ENCODE data around the gene UBQLN1. TPM values are rescaled to one million over a fixed set of nuclear protein-coding genes. Genes with fewer than 3 reads are reported as not detected.
"Not testable (repeated sequence)": the region's sequence is repeated elsewhere in the genome, so short reads cannot be mapped to it uniquely, and the experiment has no call there.

Gene UBQLN1
- total and polyA plus RNA-seq, 7 donors = 89.3 to 237 (median 151) TPM

- no peaks in the 10 kb centered on the region for H3K9me3 ChIP-seq
- intact Hi-C loops (cut with DNase I) = loop anchor here in 1 of 2 donors (5.0 kb wide), 1 partner anchor 85 kb away; the partner anchor contains the start of gene IDNK
These were observed 861 bp downstream of the UBQLN1 start for GRCh38 chr9:83706676-83707517.

GRCh38 chr9:83705219-83705651, 2.5 kb downstream of the UBQLN1 start:
- WGBS, 3 donors = 86 to 97% (median 93%) methylated on average over 11 to 12 of the region's 12 CpGs
- Histone ChIP-seq H3K27ac (peak overlapping the region; percentile 100), H3K4me3 (peak overlapping the region; percentile 97), H3K4me1 (peaks cover 47% of the 10 kb centered on the region)
- not testable (repeated sequence) for DNase-seq; H3K9me3 ChIP-seq; H3K36me3 ChIP-seq (ENCODE audit: insufficient read depth in 1 of 2, low read depth in 1 of 2); H3K27me3 ChIP-seq (ENCODE audit: insufficient read depth in 3 of 3, low read length in 2 of 3); ATAC-seq
- intact Hi-C loops (cut with DNase I) = loop anchor here in 1 of 2 donors (5.0 kb wide), 1 partner anchor 83 kb away; the partner anchor contains the start of gene IDNK

More at GRCh38 chr9:83706676-83707517, 861 bp downstream of the UBQLN1 start:
- peak; percentile 46 to 75 for DNase-seq
- peak overlapping the region; percentile 100 for H3K27ac ChIP-seq
- no peak for TF ChIP-seq CTCF (IDR thresholded peaks at IDR 0.05)
- H3K4me3 ChIP-seq = peak overlapping the region; percentile 97
- peaks cover 34% of the 10 kb centered on the region for H3K4me1 ChIP-seq
- 0 to 1% (median 1%) methylated on average over 35 to 42 of the region's 42 CpGs for WGBS, 3 donors
- H3K27me3 ChIP-seq (ENCODE audit: insufficient read depth in 3 of 3, low read length in 2 of 3) = no peaks in the 10 kb centered on the region
- no peaks in the 10 kb centered on the region for H3K36me3 ChIP-seq (ENCODE audit: insufficient read depth in 1 of 2, low read depth in 1 of 2)
- peak; percentile 10 to 37 (median 20) for ATAC-seq

DNA sequence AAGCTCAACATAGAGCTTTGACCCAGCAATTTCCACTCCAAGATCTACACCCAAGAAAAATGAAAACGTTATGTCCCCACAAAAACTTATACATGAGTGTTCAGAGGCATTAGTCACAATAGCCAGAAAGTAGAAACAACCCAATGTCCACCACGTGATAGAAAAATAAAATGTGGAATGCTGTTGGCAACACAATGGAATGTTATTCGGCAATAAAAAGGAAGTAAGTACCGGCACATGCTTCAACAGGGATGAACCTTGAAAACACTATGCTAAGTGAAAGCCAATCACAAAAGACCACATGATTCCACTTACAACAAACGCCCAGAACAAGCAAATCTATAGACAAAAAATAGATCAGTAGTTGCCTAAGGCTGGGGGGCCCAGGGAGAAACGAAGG, 6.0 kb downstream of the UBQLN1 start:
- Histone ChIP-seq H3K27ac (peak overlapping the region; percentile 2), H3K27me3 (ENCODE audit: insufficient read depth in 3 of 3, low read length in 2 of 3) (no peaks in the 10 kb centered on the region), H3K36me3 (ENCODE audit: insufficient read depth in 1 of 2, low read depth in 1 of 2) (peaks cover 0 to 3% of the 10 kb centered on the region in 2 donors), H3K4me3 (peak overlapping the region; percentile 39), H3K4me1 (peaks cover 63% of the 10 kb centered on the region), H3K9me3 (no peaks in the 10 kb centered on the region)
- ATAC-seq = peak; percentile 24 to 75 (median 70)
- DNase-seq = no peak
- TF ChIP-seq CTCF (IDR thresholded peaks at IDR 0.05) = no peak
- intact Hi-C loops (cut with DNase I) = no loop called here
- WGBS, 3 donors = 23 to 24% (median 24%) methylated on average over 6 of the region's 6 CpGs

- H3K27ac ChIP-seq = peak overlapping the region; percentile 2
These were observed 6.5 kb downstream of the UBQLN1 start for GRCh38 chr9:83701286-83701685.

More at GRCh38 chr9:83701286-83701685, 6.5 kb downstream of the UBQLN1 start:
- intact Hi-C loops (cut with DNase I) = no loop called here
- TF ChIP-seq CTCF (IDR thresholded peaks at IDR 0.05) = no peak
- Histone ChIP-seq H3K36me3 (ENCODE audit: insufficient read depth in 1 of 2, low read depth in 1 of 2) (peaks cover 0 to 3% of the 10 kb centered on the region in 2 donors), H3K4me3 (peak overlapping the region; percentile 39), H3K27me3 (ENCODE audit: insufficient read depth in 3 of 3, low read length in 2 of 3) (no peaks in the 10 kb centered on the region), H3K4me1 (peaks cover 63% of the 10 kb centered on the region), H3K9me3 (no peaks in the 10 kb centered on the region)
- no peak for ATAC-seq
- 59 to 70% (median 66%) methylated on average over 1 of the region's 1 CpG for WGBS, 3 donors
- no peak for DNase-seq
